ENCODE measurements around the gene CFAP141. TPM values are rescaled to one million over a fixed set of nuclear protein-coding genes. Genes with fewer than 3 reads are reported as not detected.

The CFAP141 gene
- polyA plus RNA-seq (not detected in 3 replicates), polyA minus RNA-seq (not detected in 3 replicates)
- polyA plus RNA-seq (2011; ENCODE audit: low read depth) = not detected
- polyA plus RNA-seq (2011; cell fraction: cytosol; rRNA removed) = not detected in 2 replicates
- polyA plus RNA-seq (2011; cell fraction: nucleus; rRNA removed) = not detected in 2 replicates
- polyA plus RNA-seq (2012; ENCODE audit: low replicate concordance) = 0.72 TPM in 1 of 2 replicates, not detected in the other
- not detected for polyA minus RNA-seq (2011; cell fraction: cytosol; rRNA and poly(A)+ RNA removed)
- not detected in 2 replicates for polyA minus RNA-seq (2011; cell fraction: nucleus; rRNA and poly(A)+ RNA removed)

DNA sequence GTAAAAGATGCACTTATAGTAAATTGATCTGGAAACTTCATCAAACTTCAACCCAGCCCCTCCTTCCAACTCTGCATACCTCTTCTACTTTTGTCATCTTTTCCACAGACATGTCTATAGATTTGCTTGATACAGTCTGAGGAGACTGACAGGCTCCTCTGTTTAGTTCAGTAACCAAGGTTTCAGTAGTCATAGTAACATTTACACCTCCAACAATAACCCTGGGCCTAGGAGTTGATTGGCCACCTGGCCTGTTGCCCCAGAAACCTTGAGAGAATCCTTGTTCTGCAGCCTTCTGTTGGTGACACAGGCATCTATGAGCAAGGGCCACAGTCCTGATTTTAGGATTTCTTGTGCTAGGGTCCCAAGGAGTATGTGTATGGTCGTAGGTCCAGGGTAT is at the start of gene CFAP141:
TSS of gene CFAP141 (minus strand) at position 138 of the 400 bp plus-strand sequence. CDS start at position 112, 26 bp downstream.
- H2AFZ ChIP-seq (ENCODE audit: control insufficient read depth, low read length) = no peak within 1 kb of the TSS
- dilution Hi-C loops (cut with MboI; ENCODE audit: extremely low pct_ligation_motif_present, low sequenced_read_pairs) = no loop called here
- H3K27ac ChIP-seq (ENCODE audit: control insufficient read depth, insufficient read depth, low read length) = no peak within 1 kb of the TSS
- peaks cover 8 to 19% of the 10 kb centered on the region in 2 experiments for H3K36me3 ChIP-seq (ENCODE audit: control insufficient read depth in 2 of 2, extremely low read depth in 1 of 2, insufficient read depth in 2 of 2, low read length in 2 of 2)
- H3K4me1 ChIP-seq (ENCODE audit: control insufficient read depth, extremely low read depth, insufficient read depth, low read length) = no peaks in the 10 kb centered on the region
- no peaks in the 10 kb centered on the region for H3K9me3 ChIP-seq (ENCODE audit: control insufficient read depth, low read depth, low read length)
- DNase-seq (ENCODE audit: low read depth, low spot score) (no peak), FAIRE-seq (no peak)
- no peaks in the 10 kb centered on the region for H4K20me1 ChIP-seq (ENCODE audit: control insufficient read depth, extremely low read depth, insufficient read depth, low read length)
- H3K4me3 ChIP-seq (ENCODE audit: control insufficient read depth in 2 of 3, extremely low read depth in 1 of 3, insufficient read depth in 2 of 3, low read depth in 1 of 3, low read length in 3 of 3) = no peak within 1 kb of the TSS
- H3K27me3 ChIP-seq (ENCODE audit: control insufficient read depth, extremely low read depth, insufficient read depth, low read length) = no peaks in the 10 kb centered on the region
- no peaks in the 10 kb centered on the region for H3K9me1 ChIP-seq (ENCODE audit: control insufficient read depth, extremely low read depth, insufficient read depth, low read length)
- H3K4me2 ChIP-seq (ENCODE audit: control insufficient read depth, extremely low read depth, insufficient read depth, low read depth, low read length) = no peak within 1 kb of the TSS
- no peaks in the 10 kb centered on the region for H3K79me2 ChIP-seq (ENCODE audit: control insufficient read depth, insufficient read depth, low read length)
- TF ChIP-seq EZH2 (IDR thresholded peaks at IDR 0.05; ENCODE audit: low read length) = no peak
- TF ChIP-seq, protein P1, sequence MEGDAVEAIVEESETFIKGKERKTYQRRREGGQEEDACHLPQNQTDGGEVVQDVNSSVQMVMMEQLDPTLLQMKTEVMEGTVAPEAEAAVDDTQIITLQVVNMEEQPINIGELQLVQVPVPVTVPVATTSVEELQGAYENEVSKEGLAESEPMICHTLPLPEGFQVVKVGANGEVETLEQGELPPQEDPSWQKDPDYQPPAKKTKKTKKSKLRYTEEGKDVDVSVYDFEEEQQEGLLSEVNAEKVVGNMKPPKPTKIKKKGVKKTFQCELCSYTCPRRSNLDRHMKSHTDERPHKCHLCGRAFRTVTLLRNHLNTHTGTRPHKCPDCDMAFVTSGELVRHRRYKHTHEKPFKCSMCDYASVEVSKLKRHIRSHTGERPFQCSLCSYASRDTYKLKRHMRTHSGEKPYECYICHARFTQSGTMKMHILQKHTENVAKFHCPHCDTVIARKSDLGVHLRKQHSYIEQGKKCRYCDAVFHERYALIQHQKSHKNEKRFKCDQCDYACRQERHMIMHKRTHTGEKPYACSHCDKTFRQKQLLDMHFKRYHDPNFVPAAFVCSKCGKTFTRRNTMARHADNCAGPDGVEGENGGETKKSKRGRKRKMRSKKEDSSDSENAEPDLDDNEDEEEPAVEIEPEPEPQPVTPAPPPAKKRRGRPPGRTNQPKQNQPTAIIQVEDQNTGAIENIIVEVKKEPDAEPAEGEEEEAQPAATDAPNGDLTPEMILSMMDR (optimal IDR thresholded peaks at IDR 0.05 in 1 of 3, IDR thresholded peaks at IDR 0.05 in 1 of 3, conservative IDR thresholded peaks at IDR 0.05 in 1 of 3; ENCODE audit: extremely low read depth in 1 of 3, insufficient read depth in 2 of 3, low read length in 3 of 3) = no peak
- H3K9ac ChIP-seq (ENCODE audit: control insufficient read depth, extremely low read depth, insufficient read depth, low read length) = no peak within 1 kb of the TSS

DNA sequence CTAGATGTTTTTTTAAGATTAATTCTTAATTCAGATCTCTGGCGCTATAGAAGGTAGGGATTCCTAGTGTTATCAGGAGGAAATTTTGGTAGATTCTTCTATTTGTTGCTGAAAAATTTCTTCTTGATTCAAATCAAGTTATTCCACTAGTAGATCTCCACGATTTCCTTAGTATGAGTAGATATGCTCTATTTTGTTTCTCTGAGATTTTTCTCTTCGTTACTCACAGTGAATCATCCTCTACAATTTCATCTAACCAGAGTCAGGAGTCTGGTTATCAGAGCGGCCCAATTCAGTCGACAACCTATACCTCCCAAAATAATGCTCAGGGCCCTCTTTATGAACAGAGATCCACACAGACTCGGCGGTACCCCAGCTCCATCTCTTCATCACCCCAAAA is 47.5 kb upstream of the CFAP141 start:
- Histone ChIP-seq H3K79me2 (ENCODE audit: control insufficient read depth, insufficient read depth, low read length) (no peaks in the 10 kb centered on the region), H3K27ac (ENCODE audit: control insufficient read depth, insufficient read depth, low read length) (no peak overlapping the region), H2AFZ (ENCODE audit: control insufficient read depth, low read length) (no peak overlapping the region), H3K9ac (ENCODE audit: control insufficient read depth, extremely low read depth, insufficient read depth, low read length) (no peak overlapping the region), H3K27me3 (ENCODE audit: control insufficient read depth, extremely low read depth, insufficient read depth, low read length) (no peaks in the 10 kb centered on the region), H3K4me1 (ENCODE audit: control insufficient read depth, extremely low read depth, insufficient read depth, low read length) (no peaks in the 10 kb centered on the region), H3K9me1 (ENCODE audit: control insufficient read depth, extremely low read depth, insufficient read depth, low read length) (no peaks in the 10 kb centered on the region), H3K4me2 (ENCODE audit: control insufficient read depth, extremely low read depth, insufficient read depth, low read depth, low read length) (no peak overlapping the region), H3K36me3 (ENCODE audit: control insufficient read depth in 2 of 2, extremely low read depth in 1 of 2, insufficient read depth in 2 of 2, low read length in 2 of 2) (peaks cover 55% of the 10 kb centered on the region in 2 experiments), H4K20me1 (ENCODE audit: control insufficient read depth, extremely low read depth, insufficient read depth, low read length) (no peaks in the 10 kb centered on the region), H3K4me3 (ENCODE audit: control insufficient read depth in 2 of 3, extremely low read depth in 1 of 3, insufficient read depth in 2 of 3, low read depth in 1 of 3, low read length in 3 of 3) (no peak overlapping the region), H3K9me3 (ENCODE audit: control insufficient read depth, low read depth, low read length) (no peaks in the 10 kb centered on the region)
- DNase-seq (ENCODE audit: low read depth, low spot score) = no peak
- FAIRE-seq = no peak
- dilution Hi-C loops (cut with MboI; ENCODE audit: extremely low pct_ligation_motif_present, low sequenced_read_pairs) = no loop called here
- TF ChIP-seq, protein P1 (optimal IDR thresholded peaks at IDR 0.05 in 1 of 3, IDR thresholded peaks at IDR 0.05 in 1 of 3, conservative IDR thresholded peaks at IDR 0.05 in 1 of 3; ENCODE audit: extremely low read depth in 1 of 3, insufficient read depth in 2 of 3, low read length in 3 of 3) = no peak
- TF ChIP-seq EZH2 (IDR thresholded peaks at IDR 0.05; ENCODE audit: low read length) = no peak

Data from keratinocyte (primary cell).